H9 (cell line): ENCODE data around the gene PCF11. TPM values are rescaled to one million over a fixed set of nuclear protein-coding genes. Genes with fewer than 3 reads are reported as not detected.

ENCODE experiments used
- DNase-seq: peaks from one replicate; pipeline ENCODE4 v3.0.0-alpha.2; 2017
- H2AFZ ChIP-seq: one replicate; pipeline ENCODE4 v1.6.1; 2013; ENCODE audit warnings: mild to moderate bottlenecking, low read length, control low read depth, moderate library complexity
- H2AK5ac ChIP-seq: 2 replicates; pipeline ENCODE4 v1.6.1; 2013; ENCODE audit warnings: low read length, control low read depth, mixed read lengths; ENCODE audit not compliant: insufficient read length
- H2BK120ac ChIP-seq: one replicate; pipeline ENCODE4 v1.6.1; 2013; ENCODE audit warnings: low read depth, mild to moderate bottlenecking, low read length, control low read depth, inconsistent platforms; ENCODE audit not compliant: poor library complexity, severe bottlenecking
- H2BK12ac ChIP-seq: 2 replicates; pipeline ENCODE4 v1.6.1; 2013; ENCODE audit warnings: low read length, control low read depth, mixed read lengths, low read depth; ENCODE audit not compliant: insufficient read length
- H2BK15ac ChIP-seq: 2 replicates; pipeline ENCODE4 v1.6.1; 2013; ENCODE audit warnings: low read depth, low read length, control low read depth
- H2BK20ac ChIP-seq: one replicate; pipeline ENCODE4 v1.6.1; 2013; ENCODE audit warnings: low read depth, mild to moderate bottlenecking, low read length, control low read depth, inconsistent platforms; ENCODE audit not compliant: poor library complexity, severe bottlenecking
- H2BK5ac ChIP-seq: 2 replicates; pipeline ENCODE4 v1.6.1; 2013; ENCODE audit warnings: low read length, control low read depth, mixed read lengths; ENCODE audit not compliant: insufficient read length
- H3K14ac ChIP-seq: 2 replicates; pipeline ENCODE4 v1.6.1; 2013; ENCODE audit warnings: low read length, control low read depth; ENCODE audit not compliant: insufficient read depth
- H3K18ac ChIP-seq: 2 replicates; pipeline ENCODE4 v1.6.1; 2013; ENCODE audit warnings: low read depth, mild to moderate bottlenecking, mixed read lengths, low read length, control low read depth; ENCODE audit not compliant: insufficient read length
- H3K23ac ChIP-seq: 2 replicates; pipeline ENCODE4 v1.6.1; 2013; ENCODE audit warnings: low read length, control low read depth, mixed read lengths, low read depth; ENCODE audit not compliant: insufficient read length
- H3K23me2 ChIP-seq: 2 replicates; pipeline ENCODE4 v1.6.1; 2013; ENCODE audit warnings: low read depth, mild to moderate bottlenecking, mixed read lengths, low read length, control low read depth; ENCODE audit not compliant: insufficient read length, poor library complexity, severe bottlenecking
- H3K27ac ChIP-seq: 2 replicates; pipeline ENCODE4 v1.5.1; 2013; ENCODE audit warnings: low read length, control low read depth, mixed read lengths, low read depth; ENCODE audit not compliant: insufficient read length
- H3K27me3 ChIP-seq: 2 replicates; pipeline ENCODE4 v1.6.1; 2013; ENCODE audit warnings: low read length, control low read depth, inconsistent platforms; ENCODE audit not compliant: insufficient read depth
- H3K4ac ChIP-seq: 2 replicates; pipeline ENCODE4 v1.6.1; 2013; ENCODE audit warnings: low read depth, mild to moderate bottlenecking, control low read depth, inconsistent platforms, low read length, moderate library complexity
- H3K4me1 ChIP-seq: 2 replicates; pipeline ENCODE4 v1.6.1; 2013; ENCODE audit warnings: low read length, control low read depth, inconsistent platforms; ENCODE audit not compliant: insufficient read depth
- H3K4me2 ChIP-seq: 2 replicates; pipeline ENCODE4 v1.6.1; 2013; ENCODE audit warnings: low read length, control low read depth, mixed read lengths; ENCODE audit not compliant: insufficient read length, insufficient read depth
- H3K56ac ChIP-seq: 2 replicates; pipeline ENCODE4 v1.6.1; 2013; ENCODE audit warnings: low read depth, mild to moderate bottlenecking, mixed read lengths, low read length, control low read depth; ENCODE audit not compliant: insufficient read length
- H3K79me1 ChIP-seq: 2 replicates; pipeline ENCODE4 v1.6.1; 2013; ENCODE audit warnings: low read depth, mild to moderate bottlenecking, moderate library complexity, low read length, control low read depth, inconsistent platforms; ENCODE audit not compliant: insufficient read depth, poor library complexity, severe bottlenecking
- H3K79me2 ChIP-seq: 2 replicates; pipeline ENCODE4 v1.6.1; 2013; ENCODE audit warnings: low read length, control low read depth, inconsistent platforms; ENCODE audit not compliant: insufficient read depth
- H3K9ac ChIP-seq: 2 replicates; pipeline ENCODE4 v1.6.1; 2013; ENCODE audit warnings: low read length, control low read depth, mixed read lengths; ENCODE audit not compliant: insufficient read length; ENCODE audit errors: extremely low read depth
- H3K9me3 ChIP-seq: one replicate; pipeline ENCODE4 v1.6.1; 2013; ENCODE audit warnings: low read depth, low read length, inconsistent platforms; ENCODE audit not compliant: control insufficient read depth
- H3T11ph ChIP-seq: one replicate; pipeline ENCODE4 v1.6.1; 2013; ENCODE audit warnings: mild to moderate bottlenecking, low read length, control low read depth, inconsistent platforms
- H4K20me1 ChIP-seq: one replicate; pipeline ENCODE4 v1.6.1; 2013; ENCODE audit not compliant: control insufficient read depth, insufficient read length, insufficient read depth
- H4K5ac ChIP-seq: 2 replicates; pipeline ENCODE4 v1.6.1; 2013; ENCODE audit warnings: low read depth, mild to moderate bottlenecking, mixed read lengths, low read length, control low read depth; ENCODE audit not compliant: insufficient read length
- H4K8ac ChIP-seq: replicated peaks from 2 replicates; pipeline ENCODE4 v1.6.1; 2013; ENCODE audit warnings: low read length, control low read depth, mixed read lengths, low read depth; ENCODE audit not compliant: insufficient read length
- H4K91ac ChIP-seq: 2 replicates; pipeline ENCODE4 v1.6.1; 2013; ENCODE audit warnings: low read depth, mild to moderate bottlenecking, moderate library complexity, mixed read lengths, low read length, control low read depth; ENCODE audit not compliant: insufficient read length
- H3K27ac Mint-ChIP-seq, 3 experiments: 2 replicates in 2 of 3; 3 replicates in 1 of 3; pipeline ENCODE4 v1.8.0; 2020 to 2021; ENCODE audit warnings: mixed read lengths in 3 of 3, mild to moderate bottlenecking in 1 of 3, moderate library complexity in 1 of 3
- H3K27me3 Mint-ChIP-seq: 2 replicates; pipeline ENCODE4 v1.8.0; 2021; ENCODE audit warnings: low read depth, mild to moderate bottlenecking, moderate library complexity, mixed read lengths
- H3K36me3 Mint-ChIP-seq, 3 experiments: 2 replicates in 2 of 3; 3 replicates in 1 of 3; pipeline ENCODE4 v1.8.0; 2020 to 2021; ENCODE audit warnings: low read depth in 3 of 3, mixed read lengths in 3 of 3; ENCODE audit not compliant: insufficient read depth in 1 of 3
- H3K4me1 Mint-ChIP-seq, 2 experiments: 2 replicates each; pipeline ENCODE4 v1.8.0; 2020; ENCODE audit warnings: mixed read lengths in 2 of 2
- H3K4me3 Mint-ChIP-seq, 2 experiments: 2 replicates in 1 of 2; 3 replicates in 1 of 2; pipeline ENCODE4 v1.8.0; 2020 to 2021; ENCODE audit warnings: mild to moderate bottlenecking in 2 of 2, mixed read lengths in 2 of 2, moderate library complexity in 1 of 2
- H3K9me3 Mint-ChIP-seq, 2 experiments: 2 replicates in 1 of 2; 3 replicates in 1 of 2; pipeline ENCODE4 v1.8.0; 2020; ENCODE audit warnings: mild to moderate bottlenecking in 2 of 2, mixed read lengths in 2 of 2, moderate library complexity in 1 of 2
- WGBS: extraction: QIAGEN DNeasy Blood & Tissue Kit; methylation state at CpG from one replicate; pipeline ENCODE4 v1.1.7; 2013; ENCODE audit warnings: missing lambda C conversion rate, low lambda C conversion rate, mixed read lengths; ENCODE audit not compliant: insufficient read length; ENCODE audit errors: extremely low coverage; 5-methylcytosine and 5-hydroxymethylcytosine counted together
- total RNA-seq: library from RNA; stranded (reverse); gene quantifications from 2 replicates; pipeline ENCODE4 v1.2.1, GENCODE V29; 2021
- TF ChIP-seq, protein P1 (sequence below): fragments of 200-600 bp; sonication (generic); conservative IDR thresholded peaks from 3 replicates; pipeline ENCODE4 v1.8.0; 2021; ENCODE audit warnings: antibody characterized with exemption, mild to moderate bottlenecking

The PCF11 gene
- total RNA-seq, 1 experiment from 2014 or later, result 50.9 TPM

DNA sequence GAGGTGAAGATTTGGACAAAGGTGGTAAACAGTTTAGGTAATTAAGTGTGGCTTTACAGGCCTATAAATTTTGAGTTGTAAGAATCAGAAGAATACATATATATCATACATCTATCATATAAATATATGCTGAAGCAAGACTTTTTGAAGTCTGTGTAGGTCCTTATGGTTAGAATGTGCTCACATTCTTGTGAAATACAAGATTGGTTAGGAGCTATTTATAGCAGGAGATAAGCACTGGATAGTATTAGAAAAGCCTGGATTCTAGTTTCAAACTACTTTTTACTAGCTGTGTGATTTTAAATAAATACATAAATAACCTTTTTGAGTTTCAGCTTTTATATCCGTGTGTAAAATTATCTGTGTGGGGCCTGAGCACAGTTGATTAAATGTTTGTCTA, 78.9 kb downstream of the PCF11 start:
- Histone ChIP-seq H3K23me2 (no peaks in the 10 kb centered on the region), H3K4me2 (no peak overlapping the region), H3K4me1 (no peaks in the 10 kb centered on the region), H3T11ph (no peak overlapping the region), H3K79me1 (no peaks in the 10 kb centered on the region), H2BK12ac (no peak overlapping the region), H3K56ac (no peak overlapping the region), H2BK120ac (no peak overlapping the region), H3K4ac (no peak overlapping the region), H2BK5ac (no peak overlapping the region), H4K20me1 (no peaks in the 10 kb centered on the region), H4K5ac (no peak overlapping the region), H2BK20ac (no peak overlapping the region), H3K14ac (no peak overlapping the region), H2AFZ (no peak overlapping the region), H3K9me3 (no peaks in the 10 kb centered on the region), H3K79me2 (no peaks in the 10 kb centered on the region), H3K27me3 (no peaks in the 10 kb centered on the region), H3K23ac (no peak overlapping the region), H3K18ac (no peak overlapping the region), H4K91ac (no peak overlapping the region), H4K8ac (no peak overlapping the region), H3K9ac (no peak overlapping the region), H2BK15ac (no peak overlapping the region), H3K27ac (no peak overlapping the region), H2AK5ac (no peak overlapping the region)
- no peaks in the 10 kb centered on the region for H3K9me3 Mint-ChIP-seq
- WGBS, result no CpG with 5 or more reads among the region's 1 CpG
- H3K27ac Mint-ChIP-seq, result no peak overlapping the region
- H3K4me1 Mint-ChIP-seq, result no peaks in the 10 kb centered on the region
- H3K4me3 Mint-ChIP-seq, result no peak overlapping the region
- H3K27me3 Mint-ChIP-seq, result no peaks in the 10 kb centered on the region
- H3K36me3 Mint-ChIP-seq, result no peaks in the 10 kb centered on the region
- DNase-seq, result no peak
- TF ChIP-seq, protein P1, sequence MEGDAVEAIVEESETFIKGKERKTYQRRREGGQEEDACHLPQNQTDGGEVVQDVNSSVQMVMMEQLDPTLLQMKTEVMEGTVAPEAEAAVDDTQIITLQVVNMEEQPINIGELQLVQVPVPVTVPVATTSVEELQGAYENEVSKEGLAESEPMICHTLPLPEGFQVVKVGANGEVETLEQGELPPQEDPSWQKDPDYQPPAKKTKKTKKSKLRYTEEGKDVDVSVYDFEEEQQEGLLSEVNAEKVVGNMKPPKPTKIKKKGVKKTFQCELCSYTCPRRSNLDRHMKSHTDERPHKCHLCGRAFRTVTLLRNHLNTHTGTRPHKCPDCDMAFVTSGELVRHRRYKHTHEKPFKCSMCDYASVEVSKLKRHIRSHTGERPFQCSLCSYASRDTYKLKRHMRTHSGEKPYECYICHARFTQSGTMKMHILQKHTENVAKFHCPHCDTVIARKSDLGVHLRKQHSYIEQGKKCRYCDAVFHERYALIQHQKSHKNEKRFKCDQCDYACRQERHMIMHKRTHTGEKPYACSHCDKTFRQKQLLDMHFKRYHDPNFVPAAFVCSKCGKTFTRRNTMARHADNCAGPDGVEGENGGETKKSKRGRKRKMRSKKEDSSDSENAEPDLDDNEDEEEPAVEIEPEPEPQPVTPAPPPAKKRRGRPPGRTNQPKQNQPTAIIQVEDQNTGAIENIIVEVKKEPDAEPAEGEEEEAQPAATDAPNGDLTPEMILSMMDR, result no peak

Other genes starting within 250 kb of the PCF11 start
- 4.8 and 5.7 TPM in 2 replicates for gene RAB30, start 85.2 kb upstream of the PCF11 start, total RNA-seq
- 4.9 and 5.1 TPM in 2 replicates for gene ANKRD42, start 36.6 kb downstream of the PCF11 start, total RNA-seq
- gene CCDC90B, start 129.2 kb downstream of the PCF11 start, total RNA-seq, result 35.9 and 43.3 TPM in 2 replicates